HCT116 (cell line): ENCODE measurements around the gene FXYD4. TPM values are rescaled to one million over a fixed set of nuclear protein-coding genes. Genes with fewer than 3 reads are reported as not detected.

ENCODE experiments used
- ATAC-seq: fragments of 200-7000 bp; cut with Tn5 transposase; 2 replicates; pipeline ENCODE4 v1.9.1; 2020; ENCODE audit warnings: mild to moderate bottlenecking, moderate library complexity
- BruUV-seq: library from RNA; stranded (reverse); fragments of 400-500 nt; replicated peaks from 2 replicates; lab custom pipeline; 2021; lab: Mats Ljungman, UMichigan
- CTCF ChIA-PET: fragments of 300-600 bp; sonication (Branson Sonifier 250); formaldehyde crosslinking; loops from one replicate; lab custom pipeline; 2021; ENCODE audit warnings: antibody characterized with exemption; lab: Charles Lee
- POLR2A ChIA-PET: fragments of 300-600, 350-600 bp; sonication (Branson Sonifier 250); formaldehyde crosslinking; loops from one replicate; lab custom pipeline; 2021; ENCODE audit warnings: antibody characterized with exemption; lab: Charles Lee
- RAD21 ChIA-PET, 2 experiments: fragments of 300-600 bp; sonication (Branson Sonifier 250); formaldehyde crosslinking; loops; one replicate each; lab custom pipeline; 2023; ENCODE audit warnings: low total read pairs in 2 of 2; ENCODE audit not compliant: uncharacterized antibody in 2 of 2, unreplicated experiment in 2 of 2, low non-redundant PET in 1 of 2; lab: Charles Lee
- DNase-seq: peaks from one replicate; pipeline ENCODE4 v3.0.0-alpha.2; 2010; ENCODE audit warnings: low read depth, low spot score
- H2AFZ ChIP-seq: fragments of 200-600 bp; shearing (Covaris generic), sonication (generic); 2 replicates; pipeline ENCODE4 v1.6.1; 2017; ENCODE audit warnings: low read depth, mixed run types, mixed read lengths, antibody characterized with exemption, low read length; ENCODE audit not compliant: poor library complexity, severe bottlenecking
- H3K27ac ChIP-seq: 2 replicates; pipeline ENCODE4 v1.5.1; 2012; ENCODE audit warnings: low read depth, low read length
- H3K27me3 ChIP-seq: fragments of 200-600 bp; sonication (generic); 2 replicates; pipeline ENCODE4 v1.6.1; 2016; ENCODE audit warnings: mixed run types, low read length, mixed read lengths; ENCODE audit not compliant: insufficient read depth
- H3K36me3 ChIP-seq, 2 experiments: fragments of 200-500 bp in 1 of 2; fragments of 200-600 bp in 1 of 2; sonication (Bioruptor generic) in 1 of 2; sonication (generic) in 1 of 2; 2 replicates each; pipeline versions ENCODE4 v1.5.1 to v1.6.1; 2014 to 2016; ENCODE audit warnings: low read length in 2 of 2, inconsistent platforms in 1 of 2, mixed read lengths in 1 of 2, mixed run types in 1 of 2; ENCODE audit not compliant: insufficient read depth in 2 of 2, control insufficient read depth in 1 of 2
- H3K4me1 ChIP-seq, 2 experiments: fragments of 200-600 bp in 1 of 2; sonication (generic) in 1 of 2; 2 replicates each; pipeline versions ENCODE4 v1.5.1 to v1.6.1; 2012 to 2017; ENCODE audit warnings: low read length in 2 of 2, inconsistent platforms in 1 of 2, mild to moderate bottlenecking in 1 of 2, mixed read lengths in 1 of 2, mixed run types in 1 of 2, moderate library complexity in 1 of 2; ENCODE audit not compliant: insufficient read depth in 2 of 2, control insufficient read depth in 1 of 2
- H3K4me2 ChIP-seq: fragments of 200-600 bp; sonication (generic); 2 replicates; pipeline ENCODE4 v1.6.1; 2017; ENCODE audit warnings: mixed run types, low read length, mixed read lengths
- H3K4me3 ChIP-seq, 2 experiments: fragments of 200-600 bp in 1 of 2; sonication (generic) in 1 of 2; replicated peaks in 1 of 2; 2 replicates each; pipeline ENCODE4 v1.5.1; 2011 to 2016; ENCODE audit warnings: low read length in 2 of 2, control low read depth in 1 of 2, low read depth in 1 of 2, mild to moderate bottlenecking in 1 of 2, mixed read lengths in 1 of 2, mixed run types in 1 of 2
- H3K79me2 ChIP-seq: fragments of 200-600 bp; sonication (generic); 2 replicates; pipeline ENCODE4 v1.6.1; 2017; ENCODE audit warnings: mild to moderate bottlenecking, mixed run types, low read length, moderate library complexity, mixed read lengths; ENCODE audit not compliant: insufficient read depth
- H3K9ac ChIP-seq: fragments of 200-600 bp; sonication (generic); 2 replicates; pipeline ENCODE4 v1.6.1; 2016; ENCODE audit warnings: low read length, mixed read lengths
- H3K9me2 ChIP-seq: fragments of 200-600 bp; sonication (generic), shearing (Covaris generic); 2 replicates; pipeline ENCODE4 v1.6.1; 2017; ENCODE audit warnings: mixed run types, mild to moderate bottlenecking, moderate library complexity; ENCODE audit not compliant: insufficient read depth
- H3K9me3 ChIP-seq, 2 experiments: fragments of 200-500 bp in 1 of 2; fragments of 200-600 bp in 1 of 2; sonication (Bioruptor generic) in 1 of 2; sonication (generic) in 1 of 2; 2 replicates each; pipeline ENCODE4 v1.6.1; 2014 to 2017; ENCODE audit warnings: low read length in 2 of 2, mixed read lengths in 2 of 2, inconsistent platforms in 1 of 2, low read depth in 1 of 2, mild to moderate bottlenecking in 1 of 2, mixed run types in 1 of 2, moderate library complexity in 1 of 2; ENCODE audit not compliant: control insufficient read depth in 1 of 2, insufficient read depth in 1 of 2
- H4K20me1 ChIP-seq: fragments of 200-600 bp; sonication (generic), shearing (Covaris generic); 2 replicates; pipeline ENCODE4 v1.6.1; 2017; ENCODE audit warnings: mixed run types, mild to moderate bottlenecking, moderate library complexity; ENCODE audit not compliant: insufficient read depth
- EZH2 ChIP-seq: fragments of 200-600 bp; sonication (generic); IDR thresholded peaks from 2 replicates; pipeline ENCODE4 v1.6.1; 2017; ENCODE audit warnings: antibody characterized with exemption, mixed run types
- SIN3A ChIP-seq: IDR thresholded peaks from 2 replicates; pipeline ENCODE4 v1.6.1; 2012; ENCODE audit warnings: low read depth
- SRF ChIP-seq: IDR thresholded peaks from 2 replicates; pipeline ENCODE4 v1.6.1; 2012; ENCODE audit warnings: low read depth
- TCF7L2 ChIP-seq: IDR thresholded peaks from 2 replicates; pipeline ENCODE4 v1.7.0; 2011; ENCODE audit warnings: borderline replicate concordance, inconsistent platforms; ENCODE audit not compliant: insufficient read depth, insufficient read length; ENCODE audit errors: extremely low read depth
- intact Hi-C: fragments of 100-400 bp; cut with micrococcal nuclease; formaldehyde crosslinking; loops from 2 replicates; pipeline ENCODE4 v1.10.0; 2022
- total RNA-seq: library from RNA; stranded (reverse); gene quantifications from one replicate; pipeline ENCODE4 v1.2.1, GENCODE V29; 2021; ENCODE audit not compliant: unreplicated experiment
- TF ChIP-seq, protein P1 (sequence below): IDR thresholded peaks from 2 replicates; pipeline ENCODE4 v1.6.1; 2012
- TF ChIP-seq, protein P2 (sequence below): IDR thresholded peaks from 2 replicates; pipeline ENCODE4 v1.6.1; 2012
- TF ChIP-seq, protein P3 (sequence below): IDR thresholded peaks from 2 replicates; pipeline ENCODE4 v1.6.1; 2012; ENCODE audit warnings: low read depth

FXYD4 gene
- total RNA-seq, 1 experiment from 2014 or later = 0.71 TPM

DNA sequence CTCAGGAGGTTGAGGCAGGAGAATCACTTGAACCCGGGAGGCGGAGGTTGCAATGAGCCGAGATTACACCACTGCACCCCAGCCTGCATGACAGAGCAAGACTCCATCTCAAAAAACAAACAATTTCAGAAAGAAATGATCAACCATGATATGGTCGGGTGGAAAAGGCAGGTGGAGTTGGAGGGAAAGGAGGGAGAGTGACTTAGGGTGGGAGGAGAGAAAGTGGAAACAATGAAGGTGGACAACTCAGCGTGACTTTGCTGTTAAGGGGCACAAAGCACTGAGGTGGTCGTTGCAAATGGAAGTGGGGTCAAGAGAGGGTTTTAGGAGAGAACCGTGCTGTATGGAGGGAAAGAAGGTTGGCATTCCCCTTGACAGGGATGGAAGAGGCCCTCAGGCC, 30.0 kb upstream of the FXYD4 start:
- BruUV-seq = no TSS peak
- intact Hi-C loops = no loop called here
- DNase-seq (no peak), ATAC-seq (no peak)
- H3K36me3 ChIP-seq = no peaks in the 10 kb centered on the region
- H3K27me3 ChIP-seq = no peaks in the 10 kb centered on the region
- H3K9me2 ChIP-seq = no peaks in the 10 kb centered on the region
- no peaks in the 10 kb centered on the region for H3K79me2 ChIP-seq
- RAD21 ChIA-PET = no interaction called here
- peaks cover 16 to 42% of the 10 kb centered on the region in 2 experiments for H3K4me1 ChIP-seq
- no peak overlapping the region for H3K4me3 ChIP-seq
- no peaks in the 10 kb centered on the region for H4K20me1 ChIP-seq
- no peak overlapping the region for H2AFZ ChIP-seq
- no peak overlapping the region for H3K9ac ChIP-seq
- TF ChIP-seq, protein P1, sequence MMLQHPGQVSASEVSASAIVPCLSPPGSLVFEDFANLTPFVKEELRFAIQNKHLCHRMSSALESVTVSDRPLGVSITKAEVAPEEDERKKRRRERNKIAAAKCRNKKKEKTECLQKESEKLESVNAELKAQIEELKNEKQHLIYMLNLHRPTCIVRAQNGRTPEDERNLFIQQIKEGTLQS = no peak
- TF ChIP-seq EZH2 (no peak), TCF7L2 (no peak)
- no peak overlapping the region for H3K4me2 ChIP-seq
- POLR2A ChIA-PET = no interaction called here
- H3K9me3 ChIP-seq = no peaks in the 10 kb centered on the region
- CTCF ChIA-PET = interaction anchor here (1.1 kb wide), 1 partner anchor 137 kb away, joined by 4 read pairs; no protein-coding TSS in a partner anchor
- H3K27ac ChIP-seq = no peak overlapping the region

DNA sequence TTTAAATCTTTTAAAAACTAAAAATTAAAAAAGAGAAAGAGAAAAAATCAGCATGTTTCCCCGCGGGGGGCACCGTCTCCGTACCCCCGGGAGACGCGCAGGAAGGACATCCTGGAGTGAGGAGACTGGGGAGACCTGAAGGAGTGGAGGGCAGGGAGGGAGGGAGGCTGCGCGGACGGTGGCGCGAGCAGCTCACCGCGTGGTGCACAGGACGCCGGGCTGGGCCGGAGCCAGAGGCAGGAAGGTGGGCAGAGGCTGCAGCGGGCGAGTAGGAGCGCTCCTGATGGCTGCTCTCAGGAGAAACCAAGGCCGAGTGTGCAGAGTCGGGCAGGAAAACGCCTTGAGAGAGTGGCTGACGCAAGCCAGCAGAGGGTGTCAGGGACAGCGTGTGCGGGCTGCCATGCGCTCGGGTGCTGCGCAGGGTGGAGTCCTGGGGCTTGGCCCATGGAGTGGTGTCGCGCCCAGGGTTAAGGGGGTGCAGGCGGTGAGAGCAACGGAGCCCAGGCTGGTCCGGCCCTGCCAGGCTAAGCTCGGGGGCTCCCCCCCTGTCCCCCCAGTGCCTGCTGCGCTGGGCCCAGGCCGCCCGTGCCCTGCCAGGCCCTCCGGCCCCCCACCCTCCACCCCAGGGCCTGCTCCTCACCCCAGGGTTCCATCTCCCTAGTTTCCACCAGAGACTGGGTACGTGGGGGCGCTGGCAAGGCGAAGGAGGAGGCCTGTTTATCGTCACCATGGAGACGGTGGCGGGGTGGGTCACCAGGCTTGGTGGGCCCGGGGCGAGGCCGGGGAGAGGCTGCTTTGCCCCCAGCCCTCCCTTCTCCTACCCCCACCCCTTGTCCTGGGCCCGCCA, 28.9 kb upstream of the FXYD4 start:
- no peak overlapping the region for H2AFZ ChIP-seq
- no peaks in the 10 kb centered on the region for H3K36me3 ChIP-seq
- no peak overlapping the region for H3K9ac ChIP-seq
- no peak overlapping the region for H3K4me3 ChIP-seq
- ChIA-PET RAD21 (no interaction called here), POLR2A (no interaction called here), CTCF (no interaction called here)
- H3K27me3 ChIP-seq = no peaks in the 10 kb centered on the region
- H3K9me3 ChIP-seq = no peaks in the 10 kb centered on the region
- intact Hi-C loops = no loop called here
- H3K9me2 ChIP-seq = no peaks in the 10 kb centered on the region
- no peak overlapping the region for H3K4me2 ChIP-seq
- no TSS peak for BruUV-seq
- peaks cover 16 to 42% of the 10 kb centered on the region in 2 experiments for H3K4me1 ChIP-seq
- H3K79me2 ChIP-seq = no peaks in the 10 kb centered on the region
- no peak for ATAC-seq
- no peak for DNase-seq
- H3K27ac ChIP-seq = no peak overlapping the region
- TF ChIP-seq SRF (no peak), SIN3A (no peak)
- TF ChIP-seq, protein P2, sequence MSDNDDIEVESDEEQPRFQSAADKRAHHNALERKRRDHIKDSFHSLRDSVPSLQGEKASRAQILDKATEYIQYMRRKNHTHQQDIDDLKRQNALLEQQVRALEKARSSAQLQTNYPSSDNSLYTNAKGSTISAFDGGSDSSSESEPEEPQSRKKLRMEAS = no peak
- TF ChIP-seq, protein P3, sequence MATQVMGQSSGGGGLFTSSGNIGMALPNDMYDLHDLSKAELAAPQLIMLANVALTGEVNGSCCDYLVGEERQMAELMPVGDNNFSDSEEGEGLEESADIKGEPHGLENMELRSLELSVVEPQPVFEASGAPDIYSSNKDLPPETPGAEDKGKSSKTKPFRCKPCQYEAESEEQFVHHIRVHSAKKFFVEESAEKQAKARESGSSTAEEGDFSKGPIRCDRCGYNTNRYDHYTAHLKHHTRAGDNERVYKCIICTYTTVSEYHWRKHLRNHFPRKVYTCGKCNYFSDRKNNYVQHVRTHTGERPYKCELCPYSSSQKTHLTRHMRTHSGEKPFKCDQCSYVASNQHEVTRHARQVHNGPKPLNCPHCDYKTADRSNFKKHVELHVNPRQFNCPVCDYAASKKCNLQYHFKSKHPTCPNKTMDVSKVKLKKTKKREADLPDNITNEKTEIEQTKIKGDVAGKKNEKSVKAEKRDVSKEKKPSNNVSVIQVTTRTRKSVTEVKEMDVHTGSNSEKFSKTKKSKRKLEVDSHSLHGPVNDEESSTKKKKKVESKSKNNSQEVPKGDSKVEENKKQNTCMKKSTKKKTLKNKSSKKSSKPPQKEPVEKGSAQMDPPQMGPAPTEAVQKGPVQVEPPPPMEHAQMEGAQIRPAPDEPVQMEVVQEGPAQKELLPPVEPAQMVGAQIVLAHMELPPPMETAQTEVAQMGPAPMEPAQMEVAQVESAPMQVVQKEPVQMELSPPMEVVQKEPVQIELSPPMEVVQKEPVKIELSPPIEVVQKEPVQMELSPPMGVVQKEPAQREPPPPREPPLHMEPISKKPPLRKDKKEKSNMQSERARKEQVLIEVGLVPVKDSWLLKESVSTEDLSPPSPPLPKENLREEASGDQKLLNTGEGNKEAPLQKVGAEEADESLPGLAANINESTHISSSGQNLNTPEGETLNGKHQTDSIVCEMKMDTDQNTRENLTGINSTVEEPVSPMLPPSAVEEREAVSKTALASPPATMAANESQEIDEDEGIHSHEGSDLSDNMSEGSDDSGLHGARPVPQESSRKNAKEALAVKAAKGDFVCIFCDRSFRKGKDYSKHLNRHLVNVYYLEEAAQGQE = no peak
- TF ChIP-seq, all 23 proteins: peak for 0
- H4K20me1 ChIP-seq = no peaks in the 10 kb centered on the region
